Measurements from ENCODE around the gene NR2C1. TPM values are rescaled to one million over a fixed set of nuclear protein-coding genes. Genes with fewer than 3 reads are reported as not detected.
"Not testable (repeated sequence)": the region's sequence is repeated elsewhere in the genome, so short reads cannot be mapped to it uniquely, and the experiment has no call there.

NR2C1 gene
- total and polyA plus RNA-seq, 11 donors, result 11.0 to 45.6 (median 34.5) TPM

- WGBS, 4 donors, result 83 to 91% (median 87%) methylated on average over 8 of the region's 8 CpGs
- H3K27ac ChIP-seq, result no peak overlapping the region
- intact Hi-C loops (cut with DNase I), result no loop called here
- peaks cover 0 to 55% (median 39%) of the 10 kb centered on the region in 9 donors for H3K36me3 ChIP-seq
- no peak for DNase-seq
- peak in 1 of 4 donors; percentile 26 for ATAC-seq
- no peaks in the 10 kb centered on the region for H3K27me3 ChIP-seq
- no peak overlapping the region for H3K4me3 ChIP-seq
- TF ChIP-seq CTCF (IDR thresholded peaks at IDR 0.05) (no peak), POLR2A (IDR thresholded peaks at IDR 0.05) (no peak)
- no peaks in the 10 kb centered on the region for H3K9me3 ChIP-seq
- peaks cover 0 to 11% (median under 1%) of the 10 kb centered on the region in 12 donors for H3K4me1 ChIP-seq
Measured at GRCh38 chr12:95102916-95103671, 29.7 kb upstream of the NR2C1 start.

GRCh38 chr12:95101957-95102356 lies 28.5 kb upstream of the NR2C1 start:
- ATAC-seq; H3K9me3 ChIP-seq; H3K4me3 ChIP-seq; H3K27ac ChIP-seq; intact Hi-C loops (cut with DNase I); DNase-seq; H3K27me3 ChIP-seq: not testable (repeated sequence)
- H3K4me1 ChIP-seq, result peaks cover 0 to 22% (median 5%) of the 10 kb centered on the region in 12 donors
- peaks cover 0 to 44% (median 31%) of the 10 kb centered on the region in 9 donors for H3K36me3 ChIP-seq
- 85 to 95% (median 91%) methylated on average over 5 of the region's 5 CpGs for WGBS, 4 donors

GRCh38 chr12:95100264-95101190 lies 27.1 kb upstream of the NR2C1 start:
- Histone ChIP-seq H3K36me3 (peaks cover 0 to 38% (median 25%) of the 10 kb centered on the region in 9 donors), H3K27me3 (no peaks in the 10 kb centered on the region), H3K4me3 (no peak overlapping the region), H3K4me1 (peaks cover 0 to 34% (median 8%) of the 10 kb centered on the region in 12 donors), H3K27ac (peak overlapping the region in 9 of 12 donors; percentile 38 to 83 (median 49)), H3K9me3 (no peaks in the 10 kb centered on the region)
- DNase-seq (peak in 1 of 5 donors; percentile 32), ATAC-seq (peak; percentile 51 to 74 (median 63))
- 47 to 61% (median 53%) methylated on average over 11 of the region's 11 CpGs for WGBS, 4 donors
- intact Hi-C loops (cut with DNase I), result no loop called here
- TF ChIP-seq CTCF (IDR thresholded peaks at IDR 0.05) (no peak), POLR2A (IDR thresholded peaks at IDR 0.05) (no peak)

GRCh38 chr12:95099270-95099790 lies 25.9 kb upstream of the NR2C1 start:
- Histone ChIP-seq H3K36me3 (peaks cover 0 to 30% (median 15%) of the 10 kb centered on the region in 9 donors), H3K27ac (peak overlapping the region in 1 of 12 donors; percentile 83), H3K4me1 (peaks cover 0 to 34% (median 8%) of the 10 kb centered on the region in 12 donors), H3K27me3 (no peaks in the 10 kb centered on the region), H3K9me3 (no peaks in the 10 kb centered on the region), H3K4me3 (no peak overlapping the region)
- TF ChIP-seq CTCF (IDR thresholded peaks at IDR 0.05), result no peak
- TF ChIP-seq POLR2A (IDR thresholded peaks at IDR 0.05), result no peak
- ATAC-seq (no peak), DNase-seq (no peak)
- intact Hi-C loops (cut with DNase I), result no loop called here
- 92 to 99% (median 99%) methylated on average over 4 of the region's 4 CpGs for WGBS, 4 donors
